Right forelimb (tissue), 1 donor: ENCODE results near the gene HBA2.
"Not testable (repeated sequence)": the region's sequence is repeated elsewhere in the genome, so short reads cannot be mapped to it uniquely, and the experiment has no call there.

ENCODE experiments used
- DNase-seq: peaks from one replicate; pipeline ENCODE4 v3.0.0-alpha.2; 2018

The HBA2 gene

DNA sequence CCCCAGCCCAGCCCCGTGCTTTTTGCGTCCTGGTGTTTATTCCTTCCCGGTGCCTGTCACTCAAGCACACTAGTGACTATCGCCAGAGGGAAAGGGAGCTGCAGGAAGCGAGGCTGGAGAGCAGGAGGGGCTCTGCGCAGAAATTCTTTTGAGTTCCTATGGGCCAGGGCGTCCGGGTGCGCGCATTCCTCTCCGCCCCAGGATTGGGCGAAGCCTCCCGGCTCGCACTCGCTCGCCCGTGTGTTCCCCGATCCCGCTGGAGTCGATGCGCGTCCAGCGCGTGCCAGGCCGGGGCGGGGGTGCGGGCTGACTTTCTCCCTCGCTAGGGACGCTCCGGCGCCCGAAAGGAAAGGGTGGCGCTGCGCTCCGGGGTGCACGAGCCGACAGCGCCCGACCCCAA is 3.3 kb downstream of the HBA2 start:
- not testable (repeated sequence) for DNase-seq

DNA sequence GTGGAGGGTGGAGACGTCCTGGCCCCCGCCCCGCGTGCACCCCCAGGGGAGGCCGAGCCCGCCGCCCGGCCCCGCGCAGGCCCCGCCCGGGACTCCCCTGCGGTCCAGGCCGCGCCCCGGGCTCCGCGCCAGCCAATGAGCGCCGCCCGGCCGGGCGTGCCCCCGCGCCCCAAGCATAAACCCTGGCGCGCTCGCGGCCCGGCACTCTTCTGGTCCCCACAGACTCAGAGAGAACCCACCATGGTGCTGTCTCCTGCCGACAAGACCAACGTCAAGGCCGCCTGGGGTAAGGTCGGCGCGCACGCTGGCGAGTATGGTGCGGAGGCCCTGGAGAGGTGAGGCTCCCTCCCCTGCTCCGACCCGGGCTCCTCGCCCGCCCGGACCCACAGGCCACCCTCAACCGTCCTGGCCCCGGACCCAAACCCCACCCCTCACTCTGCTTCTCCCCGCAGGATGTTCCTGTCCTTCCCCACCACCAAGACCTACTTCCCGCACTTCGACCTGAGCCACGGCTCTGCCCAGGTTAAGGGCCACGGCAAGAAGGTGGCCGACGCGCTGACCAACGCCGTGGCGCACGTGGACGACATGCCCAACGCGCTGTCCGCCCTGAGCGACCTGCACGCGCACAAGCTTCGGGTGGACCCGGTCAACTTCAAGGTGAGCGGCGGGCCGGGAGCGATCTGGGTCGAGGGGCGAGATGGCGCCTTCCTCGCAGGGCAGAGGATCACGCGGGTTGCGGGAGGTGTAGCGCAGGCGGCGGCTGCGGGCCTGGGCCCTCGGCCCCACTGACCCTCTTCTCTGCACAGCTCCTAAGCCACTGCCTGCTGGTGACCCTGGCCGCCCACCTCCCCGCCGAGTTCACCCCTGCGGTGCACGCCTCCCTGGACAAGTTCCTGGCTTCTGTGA is 4.1 kb downstream of the HBA2 start, which contains the start of gene HBA1:
TSS of gene HBA1 (plus strand) at position 204 of the 906 bp plus-strand sequence. CDS start at position 241, 37 bp downstream.
- not testable (repeated sequence) for DNase-seq

DNA sequence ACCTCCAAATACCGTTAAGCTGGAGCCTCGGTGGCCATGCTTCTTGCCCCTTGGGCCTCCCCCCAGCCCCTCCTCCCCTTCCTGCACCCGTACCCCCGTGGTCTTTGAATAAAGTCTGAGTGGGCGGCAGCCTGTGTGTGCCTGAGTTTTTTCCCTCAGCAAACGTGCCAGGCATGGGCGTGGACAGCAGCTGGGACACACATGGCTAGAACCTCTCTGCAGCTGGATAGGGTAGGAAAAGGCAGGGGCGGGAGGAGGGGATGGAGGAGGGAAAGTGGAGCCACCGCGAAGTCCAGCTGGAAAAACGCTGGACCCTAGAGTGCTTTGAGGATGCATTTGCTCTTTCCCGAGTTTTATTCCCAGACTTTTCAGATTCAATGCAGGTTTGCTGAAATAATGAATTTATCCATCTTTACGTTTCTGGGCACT is 4.7 kb downstream of the HBA2 start:
- peak; percentile 74 for DNase-seq

DNA sequence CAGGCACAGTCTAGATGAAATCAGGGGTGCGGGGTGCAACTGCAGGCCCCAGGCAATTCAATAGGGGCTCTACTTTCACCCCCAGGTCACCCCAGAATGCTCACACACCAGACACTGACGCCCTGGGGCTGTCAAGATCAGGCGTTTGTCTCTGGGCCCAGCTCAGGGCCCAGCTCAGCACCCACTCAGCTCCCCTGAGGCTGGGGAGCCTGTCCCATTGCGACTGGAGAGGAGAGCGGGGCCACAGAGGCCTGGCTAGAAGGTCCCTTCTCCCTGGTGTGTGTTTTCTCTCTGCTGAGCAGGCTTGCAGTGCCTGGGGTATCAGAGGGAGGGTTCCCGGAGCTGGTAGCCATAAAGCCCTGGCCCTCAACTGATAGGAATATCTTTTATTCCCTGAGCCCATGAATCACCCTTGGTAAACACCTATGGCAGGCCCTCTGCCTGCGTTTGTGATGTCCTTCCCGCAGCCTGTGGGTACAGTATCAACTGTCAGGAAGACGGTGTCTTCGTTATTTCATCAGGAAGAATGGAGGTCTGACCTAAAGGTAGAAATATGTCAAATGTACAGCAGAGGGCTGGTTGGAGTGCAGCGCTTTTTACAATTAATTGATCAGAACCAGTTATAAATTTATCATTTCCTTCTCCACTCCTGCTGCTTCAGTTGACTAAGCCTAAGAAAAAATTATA is 5.4 kb downstream of the HBA2 start:
- DNase-seq: no peak

DNA sequence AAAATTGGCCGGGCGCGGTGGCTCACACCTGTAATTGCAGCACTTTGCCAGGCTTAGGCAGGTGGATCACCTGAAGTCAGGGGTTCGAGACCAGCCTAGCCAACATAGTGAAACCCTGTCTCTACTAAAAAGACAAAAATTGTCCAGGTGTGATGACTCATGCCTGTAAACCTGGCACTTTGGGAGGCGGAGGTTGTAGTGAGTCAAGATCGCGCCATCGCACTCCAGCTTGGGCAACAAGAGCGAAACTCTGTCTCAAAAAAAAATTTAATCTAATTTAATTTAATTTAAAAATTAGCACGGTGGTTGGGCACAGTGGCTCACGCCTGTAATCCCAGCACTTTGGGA is 6.0 kb downstream of the HBA2 start:
- DNase-seq: no peak

DNA sequence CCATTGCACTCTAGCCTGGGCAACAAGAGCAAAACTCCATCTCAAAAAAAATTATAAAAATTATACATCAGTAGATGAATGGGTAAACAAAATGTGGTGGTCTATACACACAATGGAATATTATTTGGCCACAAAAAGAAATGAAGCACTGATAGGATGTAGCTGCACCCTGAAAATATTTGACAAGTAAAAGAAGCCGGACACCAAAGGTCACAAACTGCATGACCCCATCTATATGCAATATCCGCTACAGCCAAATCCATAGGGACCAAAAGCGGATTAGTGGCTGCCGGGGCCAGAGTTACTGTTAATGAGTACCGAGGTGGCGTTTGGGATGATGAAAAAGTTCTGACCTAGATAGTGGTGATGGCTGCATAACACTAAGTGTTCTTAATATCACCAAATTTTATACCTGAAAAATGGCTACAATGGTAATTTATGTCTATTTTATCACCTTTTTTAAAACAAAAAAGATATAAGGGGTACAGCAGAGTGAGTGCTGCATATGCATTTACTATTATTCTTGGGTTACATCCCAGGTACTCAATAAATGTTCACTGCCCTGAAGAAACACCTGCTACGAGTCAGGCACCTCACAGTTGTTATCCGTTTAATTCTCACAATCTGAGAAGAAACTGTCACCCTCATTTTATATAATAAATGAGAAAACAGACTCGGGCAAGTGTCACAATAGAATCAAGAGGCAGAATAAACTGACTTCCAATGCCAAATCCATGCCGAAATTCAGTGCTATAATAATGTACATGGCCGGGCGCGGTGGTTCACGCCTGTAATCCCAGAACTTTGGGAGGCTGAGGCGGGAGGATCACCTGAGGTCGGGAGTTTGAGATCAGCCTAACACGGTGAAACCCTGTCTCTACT is 6.8 kb downstream of the HBA2 start:
- no peak for DNase-seq

DNA sequence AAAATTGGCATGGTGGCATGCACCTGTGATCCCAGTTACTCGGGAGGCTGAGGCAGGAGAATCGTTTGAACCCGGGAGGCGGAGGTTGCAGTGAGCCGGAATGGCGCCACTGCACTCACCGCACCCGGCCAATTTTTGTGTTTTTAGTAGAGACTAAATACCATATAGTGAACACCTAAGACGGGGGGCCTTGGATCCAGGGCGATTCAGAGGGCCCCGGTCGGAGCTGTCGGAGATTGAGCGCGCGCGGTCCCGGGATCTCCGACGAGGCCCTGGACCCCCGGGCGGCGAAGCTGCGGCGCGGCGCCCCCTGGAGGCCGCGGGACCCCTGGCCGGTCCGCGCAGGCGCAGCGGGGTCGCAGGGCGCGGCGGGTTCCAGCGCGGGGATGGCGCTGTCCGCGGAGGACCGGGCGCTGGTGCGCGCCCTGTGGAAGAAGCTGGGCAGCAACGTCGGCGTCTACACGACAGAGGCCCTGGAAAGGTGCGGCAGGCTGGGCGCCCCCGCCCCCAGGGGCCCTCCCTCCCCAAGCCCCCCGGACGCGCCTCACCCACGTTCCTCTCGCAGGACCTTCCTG is 7.5 kb downstream of the HBA2 start, which contains the start of gene HBQ1:
TSS of gene HBQ1 (plus strand) at position 359 of the 575 bp plus-strand sequence. CDS start at position 387, 28 bp downstream.
- peak; percentile 63 for DNase-seq

DNA sequence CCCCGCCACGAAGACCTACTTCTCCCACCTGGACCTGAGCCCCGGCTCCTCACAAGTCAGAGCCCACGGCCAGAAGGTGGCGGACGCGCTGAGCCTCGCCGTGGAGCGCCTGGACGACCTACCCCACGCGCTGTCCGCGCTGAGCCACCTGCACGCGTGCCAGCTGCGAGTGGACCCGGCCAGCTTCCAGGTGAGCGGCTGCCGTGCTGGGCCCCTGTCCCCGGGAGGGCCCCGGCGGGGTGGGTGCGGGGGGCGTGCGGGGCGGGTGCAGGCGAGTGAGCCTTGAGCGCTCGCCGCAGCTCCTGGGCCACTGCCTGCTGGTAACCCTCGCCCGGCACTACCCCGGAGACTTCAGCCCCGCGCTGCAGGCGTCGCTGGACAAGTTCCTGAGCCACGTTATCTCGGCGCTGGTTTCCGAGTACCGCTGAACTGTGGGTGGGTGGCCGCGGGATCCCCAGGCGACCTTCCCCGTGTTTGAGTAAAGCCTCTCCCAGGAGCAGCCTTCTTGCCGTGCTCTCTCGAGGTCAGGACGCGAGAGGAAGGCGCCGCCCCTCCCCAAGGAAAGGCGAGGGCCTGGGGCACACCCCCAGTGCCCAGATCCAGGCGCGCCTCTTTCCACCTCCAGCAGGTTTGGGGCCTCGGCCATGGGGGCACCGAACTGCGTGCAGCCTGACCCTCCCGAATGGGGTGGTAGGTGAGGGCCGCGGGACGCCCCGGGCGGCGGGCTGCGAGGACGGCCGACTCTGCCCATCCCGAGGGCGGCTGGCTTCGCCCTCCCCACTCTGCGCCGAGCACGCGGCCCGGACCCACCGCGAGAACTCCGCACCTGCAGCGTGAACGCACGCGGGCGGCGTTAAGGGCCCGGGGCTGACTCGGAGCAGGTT is 8.2 kb downstream of the HBA2 start:
- peak; percentile 64 for DNase-seq

DNA sequence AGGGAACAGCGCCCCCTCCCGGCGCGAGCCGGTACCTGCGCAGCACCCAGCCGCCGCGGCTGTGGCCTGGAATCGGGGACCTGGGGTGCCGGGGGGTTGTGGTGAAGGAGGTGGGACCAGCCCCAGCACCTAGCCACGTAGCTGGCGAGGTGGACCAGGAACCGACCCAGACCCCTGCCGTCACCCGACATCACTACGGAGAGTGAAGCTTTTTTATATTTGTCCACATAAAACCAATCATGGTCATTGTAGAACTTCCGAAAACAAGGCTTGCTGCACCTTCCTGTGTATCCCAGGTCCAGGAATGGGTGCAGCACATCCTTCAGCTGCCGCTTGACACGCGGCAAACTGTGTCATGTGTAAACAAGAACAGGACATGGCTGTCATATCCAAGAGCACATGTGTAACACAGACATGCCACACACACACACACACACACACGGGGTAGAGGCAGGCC is 8.9 kb downstream of the HBA2 start:
- peak; percentile 87 for DNase-seq

DNA sequence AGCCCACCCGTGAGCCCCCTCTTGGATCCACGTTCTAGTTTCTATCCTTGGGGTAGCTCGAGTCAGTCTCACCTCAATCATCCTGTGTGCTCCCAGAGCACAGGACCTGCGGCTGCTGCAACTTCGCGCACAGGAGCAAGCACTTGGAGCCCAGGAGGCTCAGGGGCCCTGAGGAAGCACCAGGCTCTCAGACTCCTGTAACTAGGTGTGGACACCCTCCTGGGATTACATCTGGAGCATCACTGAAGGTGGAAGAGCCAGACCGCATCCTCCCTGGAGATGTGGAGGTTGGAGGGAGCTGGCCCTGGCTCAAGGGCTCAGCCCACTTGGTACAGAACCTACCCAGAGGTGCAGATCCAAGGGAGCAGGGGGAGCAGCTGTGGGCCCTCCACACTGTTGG is 10.3 kb downstream of the HBA2 start:
- DNase-seq: no peak

DNA sequence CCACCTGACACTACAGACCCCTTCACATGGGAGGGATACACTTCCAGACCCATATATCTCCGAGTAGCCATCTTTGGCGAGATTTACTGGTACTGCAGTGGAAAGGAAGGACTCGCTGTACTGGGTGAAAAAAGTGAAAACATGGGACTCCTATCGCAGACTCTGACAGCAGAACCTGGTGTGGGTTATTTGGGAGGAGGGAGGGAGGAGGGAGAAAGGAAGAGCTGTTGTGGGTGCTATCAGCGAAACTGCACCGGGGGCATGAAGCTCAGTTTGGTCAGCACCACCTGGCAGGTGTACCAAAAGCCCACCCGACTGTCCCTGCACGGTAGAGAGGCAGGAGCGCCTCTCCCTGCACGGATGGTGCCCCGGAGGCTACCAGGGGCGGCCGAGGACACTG is 12.5 kb downstream of the HBA2 start:
- DNase-seq: no peak

DNA sequence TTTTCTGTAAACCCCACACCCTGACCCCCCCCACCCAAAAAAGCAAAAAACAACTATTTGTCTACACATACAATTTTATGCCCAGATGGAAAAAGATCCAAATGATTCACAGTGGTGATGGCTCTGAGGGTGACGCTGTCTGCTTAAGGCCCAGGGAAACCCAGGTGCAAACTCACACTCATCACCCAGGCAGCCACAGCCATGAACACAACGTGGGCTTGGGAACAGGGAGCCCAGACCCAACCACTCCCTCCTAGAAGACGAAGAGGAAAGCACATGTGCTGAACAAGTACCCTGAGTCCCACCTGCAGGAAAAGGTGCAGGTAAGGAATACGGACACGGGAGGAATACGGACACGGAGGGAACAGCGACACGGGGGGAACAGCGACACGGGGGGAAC is 13.0 kb downstream of the HBA2 start:
- DNase-seq: no peak

DNA sequence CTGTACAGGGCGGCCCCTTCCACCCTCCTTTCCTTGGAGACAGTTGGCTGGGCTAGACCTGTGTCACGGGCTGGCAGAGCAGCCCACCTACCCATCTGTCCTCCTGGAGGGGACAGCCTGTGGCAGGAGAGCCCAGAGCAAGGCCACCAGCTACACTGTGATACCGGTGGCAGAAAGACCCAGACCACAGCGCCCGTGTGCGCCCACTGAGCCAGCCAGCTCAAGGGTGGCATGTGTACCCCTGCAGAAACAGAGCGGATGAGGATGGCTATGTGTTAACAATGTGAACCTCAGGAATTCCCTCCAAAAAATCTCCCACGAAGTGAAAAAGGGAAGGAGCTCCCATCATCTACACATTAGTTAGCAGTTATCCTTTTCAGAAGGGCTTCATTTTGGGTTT is 14.7 kb downstream of the HBA2 start:
- DNase-seq: no peak

DNA sequence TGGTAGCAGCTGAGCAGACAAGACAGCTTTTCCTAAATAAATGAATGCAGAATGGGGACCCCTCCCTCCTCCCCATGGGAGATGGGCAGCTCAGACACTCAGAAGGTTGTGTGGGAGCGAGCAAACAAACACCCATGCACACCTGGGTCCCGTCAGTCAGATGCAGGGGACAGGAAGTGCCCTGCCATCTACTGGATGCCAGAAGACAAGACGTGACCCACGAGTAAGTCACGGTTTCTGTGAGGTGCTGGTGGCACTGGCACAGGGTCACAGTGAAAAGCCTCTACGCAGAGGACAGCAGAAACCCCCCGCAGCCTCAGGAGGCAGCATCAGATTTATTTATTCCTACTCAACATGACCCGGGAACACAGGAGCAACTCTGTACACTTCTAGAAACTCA is 16.0 kb downstream of the HBA2 start:
- no peak for DNase-seq

DNA sequence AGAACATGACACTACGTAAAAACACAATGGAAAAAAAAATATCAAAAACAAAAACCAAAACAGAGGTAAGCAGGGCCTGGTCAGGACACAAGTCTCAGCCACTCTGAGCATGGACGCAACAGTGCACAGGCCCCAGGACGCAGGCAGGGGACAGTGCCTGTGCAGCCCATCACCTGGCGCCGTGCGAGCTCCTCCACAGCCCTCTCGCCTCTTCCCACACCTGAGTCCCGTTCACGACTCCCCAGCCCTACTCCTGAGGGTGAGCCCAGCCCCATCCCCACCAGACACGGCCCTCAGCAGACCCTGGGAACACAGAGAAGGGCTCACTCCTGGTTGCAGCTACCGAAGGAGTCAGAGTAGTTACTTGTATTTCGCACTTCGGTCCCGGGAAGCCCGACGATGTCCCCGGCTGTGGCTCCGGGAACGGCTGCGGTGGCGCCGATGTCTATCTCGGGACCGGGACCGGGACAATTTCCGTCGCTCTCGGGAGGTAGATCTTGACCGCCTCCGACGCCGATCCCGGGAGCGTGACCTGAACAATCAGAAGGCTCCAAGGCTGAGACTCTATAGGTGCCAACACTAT is 17.0 kb downstream of the HBA2 start:
- no peak for DNase-seq

DNA sequence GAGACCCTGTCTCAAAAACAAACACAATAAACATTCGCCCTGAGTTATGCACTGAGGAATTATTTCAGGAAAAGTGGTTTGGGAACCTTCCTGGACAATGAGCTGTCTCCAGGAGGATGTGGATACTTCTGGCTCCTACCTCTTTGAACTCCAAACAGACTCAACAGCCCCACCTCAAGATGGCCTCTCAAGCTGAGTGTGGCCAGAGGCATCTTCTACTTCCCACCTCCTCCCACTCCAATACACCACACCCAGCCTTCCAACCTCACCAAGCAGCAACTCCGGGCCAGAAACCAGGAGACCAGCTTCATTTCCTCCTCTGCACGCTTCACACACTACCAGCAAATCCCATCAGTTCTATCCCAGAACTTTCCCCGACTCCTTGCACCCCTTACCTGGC is 19.2 kb downstream of the HBA2 start:
- no peak for DNase-seq

DNA sequence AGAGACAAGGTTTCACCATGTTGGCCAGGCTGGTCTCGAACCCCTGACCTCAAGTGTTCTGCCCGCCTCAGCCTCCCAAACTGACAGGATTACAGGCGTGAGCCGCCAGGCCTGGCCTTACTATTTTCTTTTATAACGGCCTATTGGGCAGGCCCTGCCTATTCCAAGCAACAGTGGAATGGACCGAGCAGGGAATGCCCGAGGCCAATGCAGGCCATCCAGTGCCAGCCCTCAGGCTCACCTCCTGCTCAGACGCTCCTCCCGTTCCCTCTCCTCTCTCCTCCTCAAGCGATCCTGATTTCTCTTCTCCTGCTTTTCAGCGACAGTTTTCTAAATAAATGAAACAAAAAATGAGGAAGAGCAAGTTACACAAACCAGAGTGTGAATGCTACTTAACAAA is 20.0 kb downstream of the HBA2 start:
- no peak for DNase-seq

DNA sequence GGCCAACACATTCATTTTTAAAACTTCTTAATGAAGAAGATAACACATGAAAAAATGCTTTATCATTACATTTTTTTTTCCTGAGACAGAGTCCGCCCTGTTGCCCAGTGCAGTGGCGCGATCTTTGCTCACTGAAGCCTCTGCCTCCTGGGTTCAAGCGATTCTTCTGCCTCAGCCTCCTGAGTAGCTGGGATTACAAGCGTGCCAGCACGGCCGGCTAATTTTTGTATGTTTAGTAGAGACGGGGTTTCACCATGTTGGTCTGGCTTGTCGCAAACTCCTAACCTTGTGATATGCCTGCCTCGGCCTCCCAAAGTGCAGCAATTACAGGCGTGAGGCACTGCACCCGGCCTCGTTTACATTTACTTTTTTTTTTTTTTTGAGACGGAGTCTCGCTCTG is 20.8 kb downstream of the HBA2 start:
- DNase-seq: no peak

DNA sequence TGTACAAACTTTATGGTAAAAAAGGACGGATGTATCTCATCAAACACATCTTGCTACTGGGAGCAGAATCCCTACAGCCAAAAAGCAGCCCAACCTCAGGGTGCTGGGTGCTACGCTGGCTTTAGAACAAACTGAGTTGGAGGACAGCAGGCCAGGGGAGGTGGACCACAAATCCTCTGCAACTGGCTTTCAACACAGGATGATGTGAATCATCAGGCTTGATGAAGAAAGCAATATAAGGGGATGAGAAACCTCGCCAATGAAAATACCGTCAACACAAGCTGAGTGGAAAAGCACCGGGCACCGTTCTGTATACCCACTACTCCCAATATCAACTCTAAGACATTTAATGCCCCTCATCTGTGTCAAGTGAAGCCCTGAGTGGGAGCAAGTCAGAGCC is 21.8 kb downstream of the HBA2 start:
- no peak for DNase-seq

DNA sequence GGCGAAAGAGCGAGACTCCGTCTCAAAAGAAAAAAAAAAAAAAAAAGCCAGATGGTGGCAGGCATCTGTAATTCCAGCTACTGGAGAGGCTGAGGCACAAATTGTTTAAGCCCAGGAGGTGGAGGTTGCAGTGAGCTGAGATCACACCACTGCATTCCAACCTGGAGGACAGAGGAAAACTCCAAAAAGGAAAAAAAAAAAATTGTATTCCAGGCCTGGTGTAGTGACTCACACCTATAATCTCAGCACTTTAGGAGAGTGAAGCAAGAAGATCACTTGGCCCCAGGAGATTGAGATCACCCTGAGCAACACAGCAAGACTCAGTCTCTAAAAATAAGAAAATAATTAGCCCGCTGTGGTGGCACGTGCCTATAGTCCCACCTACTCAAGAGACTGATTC is 27.7 kb downstream of the HBA2 start:
- DNase-seq: no peak

DNA sequence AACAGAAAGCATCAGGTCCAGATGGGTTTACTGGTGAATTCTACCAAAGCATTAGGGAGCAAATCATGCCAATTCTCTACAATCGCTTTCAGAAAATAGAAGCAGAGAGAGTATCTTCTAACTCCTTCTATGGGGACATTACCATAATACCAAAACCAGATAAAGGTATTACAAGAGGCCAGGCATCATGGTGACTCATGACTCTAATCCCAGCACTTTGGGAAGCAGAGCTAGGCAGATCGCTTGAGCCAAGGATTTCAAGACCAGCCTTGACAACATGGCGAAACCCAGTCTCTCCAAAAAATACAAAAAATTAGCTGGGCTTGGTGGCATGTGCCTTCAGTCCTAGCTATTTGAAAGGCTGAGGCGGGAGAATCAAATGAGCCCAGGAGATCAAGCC is 30.6 kb downstream of the HBA2 start:
- no peak for DNase-seq
